Jurkat, Clone E6-1 (cell line): ENCODE measurements around the gene TGM5. TPM values are rescaled to one million over a fixed set of nuclear protein-coding genes. Genes with fewer than 3 reads are reported as not detected.
"Not testable (repeated sequence)": the region's sequence is repeated elsewhere in the genome, so short reads cannot be mapped to it uniquely, and the experiment has no call there.

Source experiments
- DNase-seq: peaks from one replicate; pipeline ENCODE4 v3.0.0-alpha.2; 2011; ENCODE audit warnings: low read depth, low spot score
- H3K4me3 ChIP-seq: 2 replicates; pipeline ENCODE4 v1.5.1; 2011; ENCODE audit warnings: mild to moderate bottlenecking, low read length, control low read depth, moderate library complexity
- polyA plus RNA-seq: library from polyadenylated mRNA; unstranded; fragments of >200 nt; gene quantifications from one replicate; pipeline ENCODE4 v1.2.1, GENCODE V29; 2012; ENCODE audit warnings: missing spikeins; ENCODE audit not compliant: insufficient read length, insufficient read depth

Gene TGM5, protein sequence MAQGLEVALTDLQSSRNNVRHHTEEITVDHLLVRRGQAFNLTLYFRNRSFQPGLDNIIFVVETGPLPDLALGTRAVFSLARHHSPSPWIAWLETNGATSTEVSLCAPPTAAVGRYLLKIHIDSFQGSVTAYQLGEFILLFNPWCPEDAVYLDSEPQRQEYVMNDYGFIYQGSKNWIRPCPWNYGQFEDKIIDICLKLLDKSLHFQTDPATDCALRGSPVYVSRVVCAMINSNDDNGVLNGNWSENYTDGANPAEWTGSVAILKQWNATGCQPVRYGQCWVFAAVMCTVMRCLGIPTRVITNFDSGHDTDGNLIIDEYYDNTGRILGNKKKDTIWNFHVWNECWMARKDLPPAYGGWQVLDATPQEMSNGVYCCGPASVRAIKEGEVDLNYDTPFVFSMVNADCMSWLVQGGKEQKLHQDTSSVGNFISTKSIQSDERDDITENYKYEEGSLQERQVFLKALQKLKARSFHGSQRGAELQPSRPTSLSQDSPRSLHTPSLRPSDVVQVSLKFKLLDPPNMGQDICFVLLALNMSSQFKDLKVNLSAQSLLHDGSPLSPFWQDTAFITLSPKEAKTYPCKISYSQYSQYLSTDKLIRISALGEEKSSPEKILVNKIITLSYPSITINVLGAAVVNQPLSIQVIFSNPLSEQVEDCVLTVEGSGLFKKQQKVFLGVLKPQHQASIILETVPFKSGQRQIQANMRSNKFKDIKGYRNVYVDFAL
- polyA plus RNA-seq = not detected

DNA sequence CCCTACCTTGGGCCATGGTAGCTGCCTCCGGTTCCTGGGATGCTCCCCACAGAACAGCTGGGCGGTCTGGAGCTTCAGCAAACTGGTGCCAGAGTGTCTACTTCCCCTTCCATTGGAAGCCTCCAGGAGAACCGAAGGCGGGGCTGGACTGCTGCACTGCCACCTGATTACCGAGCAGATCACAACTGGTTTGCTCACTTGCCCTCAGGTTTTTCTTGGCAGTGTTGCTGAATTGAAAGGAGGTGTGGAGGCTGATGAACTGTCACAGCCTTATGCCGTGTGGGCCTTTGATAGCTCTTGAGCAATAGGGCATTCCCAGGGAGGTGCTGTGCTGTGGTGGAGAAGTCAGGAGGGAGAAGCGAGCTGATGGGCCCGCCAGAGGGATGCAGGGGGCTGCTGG, at the start of gene TGM5:
TSS of gene TGM5 (minus strand) at position 95 of the 400 bp plus-strand sequence. CDS start at position 16, 79 bp downstream.
- no peak for DNase-seq
- no peak within 1 kb of the TSS for H3K4me3 ChIP-seq

DNA sequence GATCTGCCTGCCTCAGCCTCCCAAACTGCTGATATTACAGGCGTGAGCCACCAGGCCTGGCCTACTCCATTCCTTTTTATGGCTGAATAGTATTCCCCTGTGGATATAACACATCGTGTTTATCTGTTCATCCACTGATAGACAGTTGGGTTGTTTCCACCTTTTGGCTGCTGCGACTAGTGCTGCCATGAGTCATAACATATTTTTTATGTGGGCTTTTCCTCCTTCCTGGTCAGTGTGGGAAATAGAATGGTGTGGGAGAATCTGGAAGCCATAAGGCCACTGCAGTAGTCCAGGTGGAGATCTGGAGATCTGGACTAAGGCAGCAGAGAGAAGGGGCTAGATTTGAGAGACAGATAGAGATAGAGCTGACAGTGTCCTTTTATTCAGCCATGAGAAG, 47.4 kb upstream of the TGM5 start:
- no peak for DNase-seq
- no peak overlapping the region for H3K4me3 ChIP-seq

DNA sequence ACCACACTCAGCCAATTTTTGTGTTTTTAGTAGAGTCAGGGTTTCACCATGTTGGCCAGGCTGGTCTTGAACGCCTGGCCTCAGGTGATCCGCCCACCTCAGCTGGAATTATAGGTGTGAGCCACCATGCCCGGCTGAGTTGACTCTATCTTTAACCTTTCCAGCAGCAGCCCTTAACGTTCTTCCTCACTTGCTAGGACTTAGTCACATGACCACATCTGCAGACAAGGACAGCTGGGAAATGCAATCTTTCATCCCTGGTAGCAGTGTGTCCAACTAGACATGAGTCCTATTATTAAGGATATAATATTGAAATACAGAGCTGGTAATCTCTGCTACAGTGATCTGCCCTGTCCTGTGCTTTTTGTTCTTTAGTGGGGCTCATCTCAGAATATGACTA, 45.6 kb upstream of the TGM5 start:
- DNase-seq = no peak
- H3K4me3 ChIP-seq = no peak overlapping the region

DNA sequence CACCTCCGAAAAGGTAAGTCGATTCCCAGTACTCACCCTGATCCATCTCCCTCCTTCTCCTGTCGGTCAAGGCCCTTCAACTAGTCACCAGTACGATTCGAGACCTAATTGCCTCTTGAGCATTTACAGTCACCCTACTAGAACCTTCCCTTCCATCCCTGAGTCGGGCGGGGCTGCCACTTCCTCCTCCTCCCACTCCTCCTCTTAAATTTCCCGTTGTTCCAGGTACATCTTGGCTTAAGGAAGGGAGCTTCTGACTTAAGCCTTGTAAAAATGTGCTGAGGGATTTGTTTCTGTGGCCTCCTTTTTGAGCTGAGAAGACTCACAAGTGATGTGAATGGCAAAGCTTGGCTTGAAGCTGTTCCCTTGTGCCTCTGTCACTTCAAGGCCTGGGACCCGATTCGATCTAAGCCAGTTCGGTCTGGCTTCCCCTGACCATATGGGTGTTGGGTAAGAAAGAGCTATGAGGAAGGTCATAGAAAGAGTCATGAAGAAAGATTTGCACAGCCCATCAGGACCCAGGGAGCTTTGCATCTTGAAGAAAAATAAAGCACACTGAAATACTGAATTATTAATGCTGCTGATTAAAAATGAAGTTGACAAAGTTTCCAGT, 35.6 kb upstream of the TGM5 start, which contains the start of gene TGM7:
TSS of gene TGM7 (minus strand) at position 51 of the 613 bp plus-strand sequence.
- DNase-seq = no peak
- H3K4me3 ChIP-seq = no peak within 1 kb of the TSS

DNA sequence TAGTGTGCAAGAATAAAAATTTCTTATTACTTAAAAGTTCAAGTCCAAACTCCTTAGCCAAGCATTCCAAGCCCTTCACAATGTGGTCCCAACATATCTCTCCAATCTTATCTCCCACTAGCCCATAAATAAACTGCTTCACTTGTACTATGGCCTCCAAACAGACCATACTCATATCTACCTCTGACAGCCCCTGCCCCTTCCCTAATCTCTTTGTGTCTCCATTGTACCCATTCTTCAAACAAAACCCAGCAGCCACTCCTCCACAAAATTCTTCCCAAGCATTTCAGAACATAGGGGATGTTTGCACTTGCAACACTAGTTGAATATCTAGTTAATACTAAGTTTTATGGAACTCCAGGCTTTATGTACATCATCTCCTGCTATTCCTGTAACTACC, 33.2 kb upstream of the TGM5 start:
- no peak overlapping the region for H3K4me3 ChIP-seq
- DNase-seq = no peak

DNA sequence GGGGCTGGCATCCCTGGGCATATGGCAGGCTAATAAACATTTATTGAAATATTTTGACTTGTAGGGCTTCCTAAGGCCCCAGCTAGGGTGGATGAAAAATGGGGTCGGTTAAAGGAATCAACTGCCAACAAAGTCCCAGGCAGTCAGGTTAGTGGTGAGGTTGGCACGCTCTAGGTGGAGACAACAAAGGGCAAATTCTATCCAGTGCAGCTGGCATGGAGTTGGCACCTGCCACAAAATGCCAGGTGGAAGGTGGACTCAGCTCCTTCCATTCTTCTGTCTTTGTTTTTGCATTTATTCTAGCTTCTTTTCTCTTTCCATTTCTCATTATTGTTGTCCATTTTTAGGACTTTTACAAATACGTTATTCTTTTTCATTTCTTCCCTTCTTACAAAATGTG, 32.7 kb upstream of the TGM5 start:
- no peak for DNase-seq
- H3K4me3 ChIP-seq = no peak overlapping the region

DNA sequence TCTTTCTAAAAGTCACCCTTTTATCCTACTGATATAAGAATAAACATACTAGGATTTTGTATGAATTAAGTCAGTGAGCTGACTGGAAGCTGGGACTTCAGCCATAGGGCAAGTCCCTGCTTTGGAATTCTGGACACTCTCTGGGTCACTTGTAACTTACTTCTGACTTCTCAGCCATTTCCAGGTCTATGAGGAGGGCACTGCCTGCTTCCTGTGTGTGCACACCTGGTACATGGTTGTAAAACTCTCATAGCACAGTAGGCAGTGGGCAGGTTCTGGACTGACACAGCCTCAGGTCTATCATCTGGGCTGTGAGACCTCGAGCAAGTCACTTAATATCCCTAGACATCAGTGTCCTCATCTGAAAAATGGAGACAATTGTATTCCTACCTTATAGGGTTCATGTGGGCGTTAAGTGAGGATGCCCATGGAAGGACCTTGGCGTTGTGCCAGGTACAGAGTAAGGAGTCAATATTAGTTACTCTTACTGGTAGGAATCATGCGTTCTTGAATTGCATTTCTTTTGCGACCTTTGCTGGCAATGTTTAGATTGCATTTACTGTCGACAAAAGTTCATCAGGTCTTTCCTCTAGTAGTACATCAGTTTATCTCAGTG, 27.5 kb upstream of the TGM5 start:
- no peak overlapping the region for H3K4me3 ChIP-seq
- no peak for DNase-seq

DNA sequence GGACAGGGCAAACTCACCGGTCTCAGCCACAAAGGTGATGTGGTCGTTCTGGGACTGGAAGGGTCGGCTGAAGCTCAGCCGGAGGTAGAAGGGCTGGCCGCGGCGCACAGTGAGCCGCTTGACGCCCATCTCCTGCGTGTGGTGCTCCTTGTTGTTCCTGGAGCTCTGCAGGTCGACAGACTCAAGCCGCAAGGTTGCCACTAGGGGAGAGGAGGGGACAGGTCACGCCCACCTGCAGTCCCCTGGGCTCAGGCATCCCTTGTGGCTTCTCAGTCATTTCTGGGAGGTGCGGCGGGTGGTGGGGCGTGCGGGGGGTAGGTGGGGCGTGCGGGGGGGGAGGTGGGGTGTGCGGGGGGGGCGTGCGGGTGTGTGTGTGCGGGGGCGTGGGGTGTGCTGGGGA, 26.7 kb upstream of the TGM5 start:
- H3K4me3 ChIP-seq = no peak overlapping the region
- no peak for DNase-seq

DNA sequence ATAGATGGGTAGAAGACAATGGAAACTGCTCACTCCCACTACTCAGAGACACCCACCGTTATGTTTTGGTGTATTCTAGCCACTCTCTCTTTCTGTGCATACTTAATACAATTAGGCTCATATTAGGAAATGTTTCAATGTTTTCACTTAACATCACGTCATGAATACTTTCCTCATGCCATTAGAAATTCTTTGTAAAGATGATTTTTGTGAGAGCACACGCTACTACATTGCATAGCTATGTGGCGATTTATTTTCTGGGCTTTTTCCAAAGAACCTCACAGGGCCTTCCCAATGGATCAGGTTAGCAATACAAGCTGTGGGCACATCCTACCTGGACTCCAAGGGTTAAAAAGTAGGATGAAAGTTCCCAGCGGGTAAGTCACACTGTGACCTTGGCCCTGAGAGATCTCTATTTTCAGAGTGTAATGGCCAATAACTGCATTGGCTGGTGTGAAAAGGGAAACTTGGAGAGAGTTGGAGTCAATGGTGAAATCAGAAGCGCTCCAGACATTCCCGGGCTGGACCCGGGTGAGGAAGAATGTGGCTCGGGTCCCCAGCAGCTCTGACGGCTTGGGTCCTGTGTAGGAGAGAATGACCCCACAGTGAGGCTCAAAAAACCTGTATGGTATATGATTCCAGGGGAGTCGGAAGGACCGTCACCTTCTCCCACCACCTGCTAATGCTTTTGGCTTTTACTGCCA, 25.8 kb upstream of the TGM5 start:
- DNase-seq = no peak
- H3K4me3 ChIP-seq = no peak overlapping the region

DNA sequence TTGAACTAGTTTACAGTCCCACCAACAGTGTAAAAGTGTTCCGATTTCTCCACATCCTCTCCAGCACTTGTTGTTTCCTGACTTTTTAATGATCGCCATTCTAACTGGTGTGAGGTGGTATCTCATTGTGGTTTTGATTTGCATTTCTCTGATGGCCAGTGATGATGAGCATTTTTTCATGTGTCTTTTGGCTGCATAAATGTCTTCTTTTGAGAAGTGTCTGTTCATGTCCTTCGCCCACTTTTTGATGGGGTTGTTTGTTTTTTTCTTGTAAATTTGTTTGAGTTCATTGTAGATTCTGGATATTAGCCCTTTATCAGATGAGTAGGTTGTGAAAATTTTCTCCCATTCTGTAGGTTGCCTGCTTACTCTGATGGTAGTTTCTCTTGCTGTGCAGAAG, 22.9 kb upstream of the TGM5 start:
- not testable (repeated sequence) for H3K4me3 ChIP-seq, DNase-seq

DNA sequence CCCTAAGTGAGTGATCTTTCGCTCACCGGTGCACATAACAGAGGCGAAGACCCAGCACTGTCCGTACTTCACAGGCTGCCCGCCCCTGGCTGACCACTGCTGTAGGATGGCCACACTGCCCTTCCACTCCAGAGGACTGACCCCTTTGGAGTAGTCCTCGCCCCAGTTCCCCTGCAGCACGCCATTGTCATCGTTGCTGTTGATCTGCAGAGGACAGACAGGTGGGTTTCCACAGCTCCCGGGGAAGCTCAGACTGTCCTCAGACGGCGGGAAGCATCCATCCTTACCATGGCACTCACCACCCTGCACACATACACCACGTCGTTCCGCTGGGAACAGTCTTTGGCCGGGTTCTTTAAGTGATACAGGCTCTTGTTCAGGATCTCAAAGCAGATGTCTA, 20.5 kb upstream of the TGM5 start:
- no peak overlapping the region for H3K4me3 ChIP-seq
- DNase-seq = no peak

DNA sequence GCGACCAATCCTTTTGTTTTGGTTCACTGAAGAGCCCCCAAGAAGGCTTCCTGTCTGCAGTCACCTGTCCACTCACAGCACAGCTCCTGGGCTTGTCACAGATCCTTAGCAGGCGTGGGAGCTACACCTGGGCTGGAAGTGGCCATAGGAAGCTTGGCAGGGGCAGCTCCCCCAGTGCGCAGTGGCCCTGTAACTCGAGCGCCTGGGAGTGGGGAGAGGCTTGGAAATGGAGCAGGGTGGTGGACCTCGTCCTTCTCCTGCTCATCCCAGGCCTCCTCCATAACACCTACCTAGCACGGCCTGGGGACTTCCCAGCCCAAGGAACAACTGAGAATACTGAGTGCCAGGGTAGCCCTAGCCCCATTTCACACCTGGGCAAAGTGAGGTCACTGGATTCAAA, 19.3 kb upstream of the TGM5 start:
- DNase-seq = no peak
- H3K4me3 ChIP-seq = no peak overlapping the region

DNA sequence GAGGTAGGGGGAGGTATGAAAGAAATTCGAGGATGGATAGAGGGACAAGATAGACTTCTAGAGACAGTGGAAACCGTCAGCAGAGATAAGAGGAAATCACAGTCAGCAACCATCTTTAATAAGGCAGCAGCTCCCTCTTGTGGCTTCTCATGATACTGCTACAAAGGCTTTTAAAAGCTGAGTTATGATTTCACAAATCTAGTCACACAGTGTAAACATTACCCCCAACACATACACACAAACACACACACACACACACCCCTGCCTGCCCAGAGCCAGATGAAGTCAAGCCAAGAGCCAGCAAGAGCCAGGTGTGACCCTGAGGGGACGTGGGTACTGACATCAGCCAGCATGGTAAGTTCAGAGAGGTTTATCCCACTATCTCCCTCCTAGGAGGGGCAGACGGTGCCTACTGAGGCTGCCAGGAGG, 18.9 kb upstream of the TGM5 start:
- H3K4me3 ChIP-seq = no peak overlapping the region
- DNase-seq = peak; percentile 69

DNA sequence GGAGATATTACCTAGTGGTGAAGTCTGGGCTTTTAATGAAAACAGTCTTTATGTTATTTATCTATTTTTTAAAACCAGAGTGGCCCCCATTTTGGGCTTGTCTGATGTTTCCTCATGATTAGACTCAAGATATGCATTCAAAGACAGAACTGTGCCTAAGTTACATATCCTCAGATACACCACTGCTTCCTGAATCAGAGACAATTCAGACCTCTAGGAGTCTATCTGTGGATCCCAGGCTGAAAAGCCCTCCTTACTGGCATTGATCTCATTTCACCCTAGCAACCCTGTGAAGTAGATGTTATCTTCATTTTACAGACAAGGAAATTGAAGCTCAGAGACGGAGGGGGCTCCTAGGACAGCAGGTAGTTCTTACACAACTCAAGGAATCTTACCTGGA, 16.8 kb upstream of the TGM5 start:
- no peak for DNase-seq
- no peak overlapping the region for H3K4me3 ChIP-seq

DNA sequence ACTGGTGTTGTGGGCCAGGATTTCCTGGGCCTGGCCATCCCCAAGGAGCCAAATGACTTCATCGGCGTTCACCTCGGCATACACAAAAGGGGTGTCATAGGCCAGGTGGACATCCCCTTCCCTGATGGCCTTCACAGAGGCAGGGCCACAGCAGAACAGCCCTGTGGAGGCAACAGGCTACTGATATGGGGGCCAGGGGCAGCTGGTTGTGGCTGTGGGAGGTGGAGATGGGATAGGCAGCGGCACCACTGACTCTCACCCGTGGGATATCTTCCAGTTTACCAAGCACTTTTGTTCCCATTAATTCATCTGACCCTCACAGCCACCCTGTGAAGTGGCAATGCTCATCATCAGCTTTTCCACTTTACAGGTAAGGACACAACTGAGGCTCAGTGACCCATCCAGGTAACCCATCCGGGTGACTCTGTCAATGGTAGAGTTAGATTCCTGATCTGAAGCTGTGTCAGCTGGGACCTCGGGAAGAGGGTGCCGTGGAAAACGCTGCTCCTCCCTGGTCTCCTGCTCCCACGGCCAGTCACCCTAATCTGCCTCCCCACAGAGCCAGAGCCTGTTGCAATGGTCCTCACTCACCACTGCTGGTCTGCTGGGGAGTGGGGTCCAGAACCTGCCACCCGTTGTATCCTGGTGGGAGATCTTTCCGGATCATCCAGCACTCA, 15.3 kb upstream of the TGM5 start:
- H3K4me3 ChIP-seq = no peak overlapping the region
- DNase-seq = no peak

DNA sequence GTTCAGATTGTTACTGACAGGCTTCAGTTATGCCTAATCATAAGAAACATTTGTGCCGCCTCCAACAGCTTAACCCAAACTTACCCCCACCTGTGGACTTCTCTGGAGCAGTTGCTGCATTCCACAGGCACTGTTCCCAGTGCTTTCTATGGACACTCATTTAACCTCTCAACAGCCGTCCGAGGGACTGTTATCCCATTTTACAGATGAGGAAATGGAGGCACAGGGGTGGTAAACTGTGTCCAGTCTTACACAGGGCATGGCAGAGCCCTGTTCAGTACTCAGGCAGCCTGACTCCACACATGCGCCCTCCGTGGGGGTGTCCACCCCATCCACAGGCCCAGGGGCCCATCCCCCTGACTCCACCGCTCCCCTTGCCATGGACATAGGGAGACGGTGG, 14.3 kb upstream of the TGM5 start:
- no peak overlapping the region for H3K4me3 ChIP-seq
- no peak for DNase-seq

DNA sequence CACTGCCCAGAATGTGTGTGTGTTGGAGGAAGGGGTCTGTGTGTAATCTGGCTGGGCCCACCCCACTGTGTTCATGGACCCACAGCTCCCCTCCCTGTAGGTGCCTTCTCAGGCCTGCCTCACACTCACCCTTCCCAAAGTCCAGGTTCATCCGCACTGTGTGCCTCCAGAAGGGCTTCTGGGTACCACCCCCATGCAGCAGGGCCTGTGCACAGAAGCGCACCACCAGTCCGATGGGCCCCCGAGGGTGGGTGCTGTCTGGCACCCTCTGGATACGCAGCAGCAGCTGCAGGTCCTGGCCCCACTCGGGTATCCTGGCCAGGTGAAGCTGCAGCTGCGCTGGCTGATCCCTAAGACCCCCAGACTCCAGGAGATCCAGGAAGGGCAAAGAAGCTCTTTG, 12.8 kb upstream of the TGM5 start:
- DNase-seq = no peak
- no peak overlapping the region for H3K4me3 ChIP-seq

DNA sequence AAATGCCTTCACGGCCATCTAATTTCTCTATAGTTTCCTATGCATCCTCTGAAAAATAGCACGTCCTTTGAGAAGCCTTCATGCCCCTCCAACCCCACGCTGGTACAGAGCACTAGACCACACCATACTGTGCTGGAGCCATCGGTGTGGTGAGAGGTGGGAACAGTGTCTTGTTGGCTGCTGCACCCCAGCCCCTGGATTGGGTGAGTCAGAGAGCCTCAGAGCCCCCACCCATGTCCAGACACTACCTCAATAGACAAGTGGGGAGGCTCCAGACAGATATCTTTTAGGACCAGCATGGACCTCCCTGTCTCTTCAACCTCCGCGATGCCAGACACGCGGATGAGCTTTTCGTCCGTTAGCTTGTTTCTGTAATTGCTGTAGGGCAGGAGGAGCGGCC, 12.1 kb upstream of the TGM5 start:
- no peak overlapping the region for H3K4me3 ChIP-seq

DNA sequence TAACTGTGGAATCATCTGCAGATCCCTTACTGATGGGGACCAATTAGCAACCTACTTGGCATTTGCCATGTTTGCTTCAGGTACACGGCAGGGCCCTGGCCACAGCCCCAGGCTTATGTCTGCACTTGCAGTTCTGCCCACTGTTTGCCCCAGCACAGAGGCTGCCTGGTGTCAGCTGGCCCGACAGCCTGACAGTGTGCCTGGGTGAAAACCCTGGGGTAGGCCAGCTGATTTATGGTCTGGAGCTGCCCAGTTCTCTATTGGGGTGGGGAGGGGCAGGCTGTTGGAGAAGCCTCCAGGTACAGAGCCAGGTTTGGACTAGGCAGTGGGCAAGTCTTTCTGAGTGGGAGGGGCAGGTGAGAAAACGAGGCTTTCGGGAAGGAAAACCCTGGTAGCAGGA, 11.2 kb upstream of the TGM5 start:
- no peak overlapping the region for H3K4me3 ChIP-seq
- no peak for DNase-seq

More for the DNA sequence above, 12.1 kb upstream of the TGM5 start:
- DNase-seq = no peak
